HFFc6 (cell line): ENCODE measurements around the gene CCDC196. TPM values are rescaled to one million over a fixed set of nuclear protein-coding genes. Genes with fewer than 3 reads are reported as not detected.

Experiments
- DNase-seq: peaks from one replicate; pipeline ENCODE4 v3.0.0-alpha.2; 2018
- H3K27ac Mint-ChIP-seq: 2 replicates; pipeline ENCODE4 v1.8.0; 2020; ENCODE audit warnings: mild to moderate bottlenecking, mixed read lengths
- H3K27me3 Mint-ChIP-seq: 2 replicates; pipeline ENCODE4 v1.8.0; 2021; ENCODE audit warnings: mild to moderate bottlenecking, moderate library complexity, mixed read lengths; ENCODE audit not compliant: insufficient read depth
- H3K36me3 Mint-ChIP-seq: 2 replicates; pipeline ENCODE4 v1.8.0; 2021; ENCODE audit warnings: low read depth, mixed read lengths
- H3K4me1 Mint-ChIP-seq: 2 replicates; pipeline ENCODE4 v1.8.0; 2020; ENCODE audit warnings: low read depth, mixed read lengths
- H3K4me3 Mint-ChIP-seq: 2 replicates; pipeline ENCODE4 v1.8.0; 2020; ENCODE audit warnings: mild to moderate bottlenecking, moderate library complexity, mixed read lengths
- H3K9me3 Mint-ChIP-seq: 2 replicates; pipeline ENCODE4 v1.8.0; 2020; ENCODE audit warnings: mild to moderate bottlenecking, mixed read lengths
- CTCF ChIP-seq: fragments of 200-600 bp; sonication (generic); IDR thresholded peaks from 2 replicates; pipeline ENCODE4 v1.5.0; 2021; ENCODE audit warnings: antibody characterized with exemption, mild to moderate bottlenecking
- long read RNA-seq: library from polyadenylated mRNA; unstranded; transcript quantifications from one replicate; pipeline ENCODE4 v2.0.0, GENCODE V29; 2019
- total RNA-seq, 6 experiments: library from RNA; stranded (reverse); fragmentation: NEBNext Ultra II Directional; extraction: Animal tissue kit (Norgen Biotek cat#: 25700); gene quantifications; 2 replicates in 1 of 6; 3 replicates in 5 of 6; pipeline ENCODE4 v1.2.3, GENCODE V29; 2021

The CCDC196 gene
- total RNA-seq = not detected
- long read RNA-seq = 0 reads

GRCh38 chr14:66485910-66486421 is at the start of gene CCDC196:
TSS of gene CCDC196 (plus strand) at chr14:66486371. CDS start at chr14:66486503, 132 bp downstream.
- DNase-seq = no peak
- H3K27me3 Mint-ChIP-seq = peaks cover 3% of the 10 kb centered on the region; the same call in 1 of the 2 replicates
- H3K27ac Mint-ChIP-seq = no peak within 1 kb of the TSS
- no peaks in the 10 kb centered on the region for H3K4me1 Mint-ChIP-seq
- no peaks in the 10 kb centered on the region for H3K36me3 Mint-ChIP-seq
- H3K9me3 Mint-ChIP-seq = no peaks in the 10 kb centered on the region
- H3K4me3 Mint-ChIP-seq = no peak within 1 kb of the TSS
- TF ChIP-seq CTCF = no peak

GRCh38 chr14:66440801-66441200 is 45.4 kb upstream of the CCDC196 start:
- H3K9me3 Mint-ChIP-seq = peaks cover 30% of the 10 kb centered on the region
- no peaks in the 10 kb centered on the region for H3K4me1 Mint-ChIP-seq
- DNase-seq = no peak
- H3K27me3 Mint-ChIP-seq = peaks cover 2% of the 10 kb centered on the region; the same call in 1 of the 2 replicates
- H3K4me3 Mint-ChIP-seq = no peak overlapping the region
- 0 out of 2 replicates have a peak, but pooled peaks cover 8% of the 10 kb centered on the region for H3K36me3 Mint-ChIP-seq
- no peak for TF ChIP-seq CTCF
- H3K27ac Mint-ChIP-seq = no peak overlapping the region

GRCh38 chr14:66442953-66443571 is 43.1 kb upstream of the CCDC196 start:
- H3K36me3 Mint-ChIP-seq = 0 out of 2 replicates have a peak, but pooled peaks cover 8% of the 10 kb centered on the region
- no peak overlapping the region for H3K27ac Mint-ChIP-seq
- peaks cover 2% of the 10 kb centered on the region; the same call in 1 of the 2 replicates for H3K27me3 Mint-ChIP-seq
- TF ChIP-seq CTCF = no peak
- no peak for DNase-seq
- H3K4me3 Mint-ChIP-seq = no peak overlapping the region
- H3K9me3 Mint-ChIP-seq = peaks cover 28% of the 10 kb centered on the region
- no peaks in the 10 kb centered on the region for H3K4me1 Mint-ChIP-seq

- 0 out of 2 replicates have a peak, but pooled peaks cover 8% of the 10 kb centered on the region for H3K36me3 Mint-ChIP-seq
- H3K27ac Mint-ChIP-seq = no peak overlapping the region
- no peaks in the 10 kb centered on the region for H3K4me1 Mint-ChIP-seq
- H3K4me3 Mint-ChIP-seq = no peak overlapping the region
- peaks cover 25% of the 10 kb centered on the region for H3K9me3 Mint-ChIP-seq
- no peak for DNase-seq
- H3K27me3 Mint-ChIP-seq = peaks cover 2% of the 10 kb centered on the region; the same call in 1 of the 2 replicates
- no peak for TF ChIP-seq CTCF
Measured at GRCh38 chr14:66443785-66444184, 42.4 kb upstream of the CCDC196 start.

- H3K9me3 Mint-ChIP-seq = peaks cover 21% of the 10 kb centered on the region
- 0 out of 2 replicates have a peak, but pooled peaks cover 8% of the 10 kb centered on the region for H3K36me3 Mint-ChIP-seq
- H3K4me3 Mint-ChIP-seq = no peak overlapping the region
- no peaks in the 10 kb centered on the region for H3K4me1 Mint-ChIP-seq
- TF ChIP-seq CTCF = no peak
- no peak for DNase-seq
- peaks cover 2% of the 10 kb centered on the region; the same call in 1 of the 2 replicates for H3K27me3 Mint-ChIP-seq
- no peak overlapping the region for H3K27ac Mint-ChIP-seq
Measured at GRCh38 chr14:66444271-66444927, 41.8 kb upstream of the CCDC196 start.
